ENCODE results near the gene KRTAP10-12.

GRCh38 chr21:44694776-44695175 lies 2.2 kb upstream of the KRTAP10-12 start:
- TF ChIP-seq, protein P1, sequence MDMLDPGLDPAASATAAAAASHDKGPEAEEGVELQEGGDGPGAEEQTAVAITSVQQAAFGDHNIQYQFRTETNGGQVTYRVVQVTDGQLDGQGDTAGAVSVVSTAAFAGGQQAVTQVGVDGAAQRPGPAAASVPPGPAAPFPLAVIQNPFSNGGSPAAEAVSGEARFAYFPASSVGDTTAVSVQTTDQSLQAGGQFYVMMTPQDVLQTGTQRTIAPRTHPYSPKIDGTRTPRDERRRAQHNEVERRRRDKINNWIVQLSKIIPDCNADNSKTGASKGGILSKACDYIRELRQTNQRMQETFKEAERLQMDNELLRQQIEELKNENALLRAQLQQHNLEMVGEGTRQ (IDR thresholded peaks at IDR 0.05) = no peak
- TF ChIP-seq SMC3 (IDR thresholded peaks at IDR 0.05) = no peak
